ENCODE measurements around the gene NPC1L1.
A peak's percentile ranks its signal among the peaks of the same experiment; 100 is the strongest.
"Not testable (repeated sequence)": the region's sequence is repeated elsewhere in the genome, so short reads cannot be mapped to it uniquely, and the experiment has no call there.

NPC1L1 gene

GRCh38 chr7:44565795-44566559 lies 24.8 kb upstream of the NPC1L1 start:
- DNase-seq, result no peak

GRCh38 chr7:44565097-44565794 lies 24.1 kb upstream of the NPC1L1 start:
- DNase-seq, result peak; percentile 42

- no peak for DNase-seq
These were observed 23.5 kb upstream of the NPC1L1 start for GRCh38 chr7:44564606-44565005.

- DNase-seq, result no peak
These were observed 22.1 kb upstream of the NPC1L1 start for GRCh38 chr7:44563171-44563679.

- not testable (repeated sequence) for DNase-seq
These were observed 21.5 kb upstream of the NPC1L1 start for GRCh38 chr7:44562622-44562962.

- DNase-seq, result no peak
These were observed 21.0 kb upstream of the NPC1L1 start for GRCh38 chr7:44561962-44562621.

- no peak for DNase-seq
These were observed 20.4 kb upstream of the NPC1L1 start for GRCh38 chr7:44561481-44561880.

- no peak for DNase-seq
These were observed 18.4 kb upstream of the NPC1L1 start for GRCh38 chr7:44559485-44559884.

GRCh38 chr7:44557485-44557884 lies 16.4 kb upstream of the NPC1L1 start:
- DNase-seq, result no peak

- no peak for DNase-seq
These were observed 14.2 kb upstream of the NPC1L1 start for GRCh38 chr7:44555350-44555749.

GRCh38 chr7:44552473-44553005 lies 11.4 kb upstream of the NPC1L1 start:
- not testable (repeated sequence) for DNase-seq

- no peak for DNase-seq
These were observed 8.3 kb upstream of the NPC1L1 start for GRCh38 chr7:44549457-44549856.

- DNase-seq, result no peak
These were observed 7.8 kb upstream of the NPC1L1 start for GRCh38 chr7:44548893-44549292.

GRCh38 chr7:44547536-44548231 lies 6.6 kb upstream of the NPC1L1 start:
- DNase-seq, result peak; percentile 18

GRCh38 chr7:44541876-44542610 lies 913 bp upstream of the NPC1L1 start:
- DNase-seq, result no peak

GRCh38 chr7:44540592-44541027 lies 520 bp downstream of the NPC1L1 start:
- no peak for DNase-seq

- DNase-seq, result no peak
These were observed 1.2 kb downstream of the NPC1L1 start for GRCh38 chr7:44539669-44540506.

GRCh38 chr7:44538798-44539668 lies 2.1 kb downstream of the NPC1L1 start:
- no peak for DNase-seq

GRCh38 chr7:44538093-44538797 lies 2.9 kb downstream of the NPC1L1 start:
- no peak for DNase-seq
